GM19438 (cell line): ENCODE results near the gene HRAS.

Source experiments
- ATAC-seq: cut with Tn5 transposase; IDR thresholded peaks from one replicate; pipeline ENCODE4 v1.9.1; 2021; ENCODE audit warnings: low read depth; ENCODE audit not compliant: unreplicated experiment

The HRAS gene

GRCh38 chr11:497565-498296 is 37.6 kb downstream of the HRAS start:
- no peak for ATAC-seq

DNA sequence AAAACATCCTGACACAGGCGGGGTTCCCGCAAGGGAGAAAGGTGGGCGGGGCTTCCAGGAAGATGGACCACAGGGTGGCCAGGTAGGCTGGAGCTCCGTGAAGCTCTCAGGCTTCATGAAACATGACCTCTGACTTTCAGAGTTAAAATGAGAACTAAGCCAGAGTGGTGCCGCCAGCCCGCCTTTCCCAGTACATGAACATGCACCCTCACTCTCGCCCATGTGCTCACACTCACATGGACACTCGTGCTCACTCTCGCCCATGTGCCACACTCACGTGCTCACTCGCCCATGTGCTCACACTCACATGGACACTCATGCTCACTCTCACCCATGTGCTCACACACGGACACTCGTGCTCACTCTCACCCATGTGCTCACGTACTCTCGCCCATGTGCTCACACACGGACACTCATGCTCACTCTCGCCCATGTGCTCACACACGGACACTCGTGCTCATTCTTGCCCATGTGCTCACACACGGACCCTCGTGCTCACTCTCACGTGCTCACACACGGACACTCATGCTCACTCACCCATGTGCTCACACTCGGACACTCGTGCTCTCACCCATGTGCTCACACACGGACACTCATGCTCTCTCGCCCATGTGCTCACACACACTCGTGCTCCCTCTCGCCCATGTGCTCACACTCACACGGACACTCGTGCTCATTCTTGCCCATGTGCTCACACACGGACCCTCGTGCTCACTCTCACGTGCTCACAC is 38.4 kb downstream of the HRAS start:
- ATAC-seq = no peak

- ATAC-seq = no peak
Observed at GRCh38 chr11:495537-495931, 39.8 kb downstream of the HRAS start.

DNA sequence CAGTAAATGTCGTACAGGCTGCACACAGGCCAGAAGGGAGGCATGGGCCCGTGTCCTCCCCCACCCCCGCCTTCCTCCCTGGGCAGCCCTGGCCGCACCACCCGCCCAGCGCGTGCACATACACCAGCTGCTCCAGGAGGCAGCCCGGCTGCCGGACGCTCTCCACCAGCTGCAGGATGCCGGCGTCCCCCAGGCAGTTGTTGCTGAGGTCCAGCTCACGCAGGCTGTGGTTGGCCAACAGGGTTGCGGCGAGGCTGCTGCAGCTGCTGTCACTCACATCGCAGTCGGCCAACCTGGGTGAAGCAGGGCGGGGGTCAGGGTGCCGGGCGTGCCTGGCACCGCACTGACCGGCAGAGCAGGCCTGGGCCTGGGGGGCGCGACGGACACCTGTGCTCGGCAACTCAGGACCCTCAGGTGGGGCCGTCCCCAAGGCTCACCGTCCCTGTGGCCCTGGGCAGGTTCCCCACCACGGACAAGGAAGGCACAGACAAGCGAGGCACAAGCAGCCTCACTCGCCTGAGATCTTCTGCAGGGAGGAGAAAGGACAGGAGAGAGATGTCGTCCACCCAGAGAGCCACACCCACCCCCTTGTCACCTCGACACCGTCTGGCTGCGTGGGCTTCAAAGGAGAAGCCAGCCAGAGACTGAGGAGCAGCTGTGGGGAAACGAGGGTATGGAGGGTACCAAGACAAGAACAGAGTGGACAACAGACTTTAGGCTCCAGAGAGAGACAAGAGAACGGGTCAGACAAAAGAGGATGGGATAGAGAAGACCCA is 40.4 kb downstream of the HRAS start:
- ATAC-seq = no peak

DNA sequence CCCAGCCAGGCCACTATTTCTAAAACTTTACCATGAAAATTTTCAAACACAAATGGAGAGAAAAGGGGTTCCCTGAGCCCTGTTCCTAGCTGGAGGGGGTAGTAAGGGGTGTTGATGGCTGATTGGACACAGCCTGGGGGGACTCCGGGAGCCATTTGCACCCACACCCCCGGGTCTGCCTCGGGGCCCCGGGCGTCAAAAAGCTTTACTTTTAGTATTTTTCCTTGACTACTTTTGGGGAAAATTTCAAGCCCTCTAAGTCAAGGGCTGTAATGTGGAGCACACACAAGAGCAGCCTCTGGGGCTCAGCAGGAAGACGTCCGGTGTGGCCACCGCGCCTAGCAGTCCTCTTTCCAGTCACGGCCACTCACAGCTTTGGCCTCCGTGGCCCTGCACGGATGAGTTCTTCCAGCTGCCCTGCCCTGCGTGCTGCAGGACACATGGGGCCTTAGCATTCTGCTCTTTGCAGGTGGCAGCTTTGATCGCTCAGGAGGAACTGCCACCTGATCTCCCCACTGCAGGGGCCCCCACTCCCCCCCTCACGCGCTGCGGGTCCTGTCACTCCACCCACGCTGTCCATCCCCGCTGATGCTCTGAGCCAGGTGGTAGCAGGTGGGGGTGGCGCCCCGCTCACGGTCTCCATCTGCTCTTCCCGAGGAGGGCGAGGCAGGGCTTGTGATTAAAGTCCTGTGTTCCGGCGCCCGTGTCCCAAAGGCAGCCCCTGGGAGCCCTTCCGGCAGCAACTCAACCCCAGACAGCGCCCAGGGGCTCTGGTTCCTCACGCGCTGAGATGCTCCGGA is 42.7 kb downstream of the HRAS start:
- no peak for ATAC-seq

DNA sequence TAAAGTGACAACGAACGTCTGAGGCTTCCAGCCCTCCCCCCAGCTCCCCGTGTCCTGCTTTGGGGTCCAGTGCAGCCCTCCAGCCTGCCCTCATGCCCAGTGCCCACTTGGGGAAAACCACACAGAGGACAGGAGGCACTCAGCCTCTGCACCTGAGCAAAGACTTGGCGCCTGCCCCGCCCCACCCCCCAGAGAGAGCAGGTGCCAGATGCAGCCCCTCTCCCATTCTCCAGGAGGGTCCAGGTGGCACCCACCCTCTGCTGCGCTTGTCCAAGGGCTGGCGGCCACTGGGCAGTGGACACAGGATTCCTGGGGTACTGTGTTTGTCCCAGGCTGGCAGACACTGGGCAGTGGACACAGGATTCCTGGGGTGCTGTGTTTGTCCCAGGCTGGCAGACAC is 44.0 kb downstream of the HRAS start:
- ATAC-seq = no peak

DNA sequence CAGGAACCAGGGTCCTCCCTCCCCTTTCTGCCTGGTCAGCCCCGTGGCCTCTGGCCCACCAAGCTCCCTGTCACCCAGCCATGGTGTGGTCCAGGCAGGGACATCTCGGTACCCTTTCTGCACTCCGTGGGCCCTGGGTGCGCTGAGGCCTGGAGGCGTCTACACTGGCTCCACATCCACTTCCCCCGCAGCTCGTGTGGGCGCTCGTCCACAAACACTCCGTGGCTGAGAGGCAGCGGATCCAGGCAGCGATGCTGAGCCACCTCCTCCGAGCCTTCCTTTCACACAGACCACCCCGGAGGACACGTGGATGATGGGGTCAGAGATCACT is 44.5 kb downstream of the HRAS start:
- ATAC-seq = no peak

DNA sequence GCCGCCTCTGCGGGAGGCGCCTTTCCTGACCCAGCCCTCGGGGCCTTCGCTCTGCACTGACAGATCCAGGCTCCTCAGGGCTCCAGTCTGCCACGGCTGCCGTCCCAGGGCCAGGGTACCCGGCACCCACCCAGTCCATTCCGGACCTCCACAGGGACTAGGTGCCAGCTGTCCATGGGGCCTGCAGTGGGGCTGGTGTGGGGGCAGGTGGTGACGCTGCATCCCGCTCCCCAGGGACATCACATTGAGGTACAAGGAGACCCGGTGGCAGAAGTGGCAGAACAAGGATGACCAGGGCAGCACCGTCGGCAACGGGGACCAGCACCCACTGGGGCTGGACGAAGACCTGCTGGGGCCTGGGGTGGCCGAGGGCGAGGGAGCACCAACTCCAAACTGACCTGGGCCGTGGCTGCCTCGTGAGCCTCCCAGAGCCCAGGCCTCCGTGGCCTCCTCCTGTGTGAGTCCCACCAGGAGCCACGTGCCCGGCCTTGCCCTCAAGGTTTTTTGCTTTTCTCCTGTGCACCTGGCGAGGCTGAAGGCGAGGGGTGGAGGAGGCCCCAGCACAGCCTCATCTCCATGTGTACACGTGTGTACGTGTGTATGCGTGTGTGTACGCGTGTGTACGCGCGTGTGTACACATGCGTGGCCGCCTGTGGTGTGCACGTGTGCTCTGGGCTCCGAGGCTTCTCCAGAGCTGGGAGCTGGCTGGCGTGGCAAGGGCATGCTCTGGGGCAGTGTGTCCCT is 45.0 kb downstream of the HRAS start:
- ATAC-seq = no peak

DNA sequence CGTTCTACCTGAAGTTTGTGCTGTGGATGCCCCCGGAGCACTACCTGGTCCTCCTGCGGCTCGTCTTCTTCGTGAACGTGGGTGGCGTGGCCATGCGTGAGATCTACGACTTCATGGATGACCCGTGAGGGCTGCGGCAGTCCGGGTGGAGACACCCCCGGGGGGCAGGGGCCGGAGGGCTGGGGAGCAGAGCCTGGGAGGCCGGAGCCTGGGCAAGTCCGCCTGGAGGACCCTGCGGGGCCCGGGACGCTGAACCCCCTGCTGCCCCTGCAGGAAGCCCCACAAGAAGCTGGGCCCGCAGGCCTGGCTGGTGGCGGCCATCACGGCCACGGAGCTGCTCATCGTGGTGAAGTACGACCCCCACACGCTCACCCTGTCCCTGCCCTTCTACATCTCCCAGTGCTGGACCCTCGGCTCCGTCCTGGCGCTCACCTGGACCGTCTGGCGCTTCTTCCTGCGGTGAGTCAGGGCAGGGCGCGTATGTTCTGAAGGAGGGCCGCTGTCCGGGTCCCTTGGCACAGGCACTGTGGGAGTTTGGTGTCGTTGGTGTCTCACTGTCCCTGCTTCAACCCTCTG is 45.7 kb downstream of the HRAS start:
- no peak for ATAC-seq

DNA sequence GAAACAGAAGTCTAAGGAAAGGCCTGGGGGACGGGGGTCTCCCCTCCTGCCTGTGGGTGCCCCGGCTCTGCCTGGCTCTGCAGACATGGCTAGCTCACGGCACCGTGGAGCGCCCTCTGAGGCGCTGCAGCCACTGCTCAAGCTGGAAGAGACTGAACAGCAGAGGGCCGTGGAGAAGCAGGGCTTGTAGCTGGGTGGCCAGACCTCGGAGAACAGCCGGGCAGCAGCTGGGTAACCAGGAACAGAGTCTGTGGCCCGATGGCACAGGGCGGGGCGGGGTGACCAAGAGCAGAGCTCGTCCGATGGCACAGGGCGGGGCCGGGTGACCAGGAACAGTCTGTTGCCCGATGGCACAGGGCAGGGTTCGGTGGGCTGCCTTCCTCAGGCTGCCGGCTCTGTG is 46.4 kb downstream of the HRAS start:
- ATAC-seq = no peak

DNA sequence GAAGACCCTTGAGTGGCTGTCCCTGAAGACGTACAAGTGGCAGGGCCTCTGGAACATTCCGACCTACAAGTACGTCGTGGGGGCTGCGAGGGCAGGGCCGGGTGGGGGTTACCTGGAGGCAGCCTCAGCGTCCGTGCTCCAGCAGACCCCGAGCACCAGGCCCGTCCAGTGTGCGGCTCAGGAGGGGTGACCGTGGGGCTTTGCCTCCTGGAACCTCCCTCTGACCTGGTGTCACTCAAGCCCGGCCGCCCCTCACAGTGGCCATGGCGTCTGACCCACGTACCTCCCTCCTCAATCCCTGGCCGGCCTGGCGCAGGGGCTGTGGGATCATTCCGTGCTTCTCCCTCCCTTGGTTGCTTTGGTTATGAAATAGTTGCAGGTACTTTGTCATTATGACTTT is 46.8 kb downstream of the HRAS start:
- no peak for ATAC-seq

DNA sequence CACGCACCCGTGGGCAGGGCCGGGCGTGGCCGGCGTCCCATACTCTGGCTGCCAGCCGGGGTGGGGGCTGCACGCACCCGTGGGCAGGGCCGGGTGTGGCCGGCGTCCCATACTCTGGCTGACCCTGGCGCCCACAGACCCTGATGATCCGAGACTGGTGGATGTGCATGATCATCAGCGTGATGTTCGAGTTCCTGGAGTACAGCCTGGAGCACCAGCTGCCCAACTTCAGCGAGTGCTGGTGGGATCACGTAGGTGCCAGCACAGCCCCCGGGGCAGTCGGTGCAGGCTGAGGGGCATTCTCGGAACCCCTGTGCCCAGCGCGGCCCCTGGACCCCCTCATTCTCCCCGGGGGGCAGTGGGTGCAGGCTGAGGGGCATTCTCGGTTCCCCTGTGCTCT is 47.3 kb downstream of the HRAS start:
- no peak for ATAC-seq

GRCh38 chr11:487571-488021 is 47.8 kb downstream of the HRAS start:
- ATAC-seq = no peak

- ATAC-seq = no peak
Observed at GRCh38 chr11:486189-486588, 49.2 kb downstream of the HRAS start.

GRCh38 chr11:484616-485015 is 50.8 kb downstream of the HRAS start:
- no peak for ATAC-seq
